ES-I3 (cell line): ENCODE results near the gene LRCH1.

Experiments
- H3K36me3 ChIP-seq: 2 replicates; pipeline ENCODE4 v1.6.1; 2013; ENCODE audit warnings: mild to moderate bottlenecking, low read length, control low read depth, moderate library complexity; ENCODE audit not compliant: insufficient read depth
- H3K4me1 ChIP-seq: 2 replicates; pipeline ENCODE4 v1.6.1; 2013; ENCODE audit warnings: mild to moderate bottlenecking, control low read depth, low read length; ENCODE audit not compliant: insufficient read depth
- H3K9ac ChIP-seq: 2 replicates; pipeline ENCODE4 v1.6.1; 2013; ENCODE audit warnings: low read depth, mild to moderate bottlenecking, low read length, moderate library complexity
- H3K9me3 ChIP-seq: 2 replicates; pipeline ENCODE4 v1.6.1; 2013; ENCODE audit warnings: mild to moderate bottlenecking, low read length, moderate library complexity; ENCODE audit not compliant: control insufficient read depth, insufficient read depth

Gene LRCH1

GRCh38 chr13:46603165-46603603 lies 50.2 kb downstream of the LRCH1 start:
- Histone ChIP-seq H3K9ac (no peak overlapping the region), H3K9me3 (no peaks in the 10 kb centered on the region), H3K4me1 (peaks cover 6% of the 10 kb centered on the region; the same call in 1 of the 2 replicates), H3K36me3 (no peaks in the 10 kb centered on the region)

GRCh38 chr13:46604226-46604990 lies 51.4 kb downstream of the LRCH1 start:
- Histone ChIP-seq H3K36me3 (no peaks in the 10 kb centered on the region), H3K9me3 (no peaks in the 10 kb centered on the region), H3K4me1 (peaks cover 10% of the 10 kb centered on the region; the same call in 1 of the 2 replicates), H3K9ac (no peak overlapping the region)

- Histone ChIP-seq H3K4me1 (peaks cover 10% of the 10 kb centered on the region; the same call in 1 of the 2 replicates), H3K9me3 (no peaks in the 10 kb centered on the region), H3K9ac (no peak overlapping the region)
Measured at GRCh38 chr13:46605076-46605824, 52.3 kb downstream of the LRCH1 start.

GRCh38 chr13:46605825-46606554 lies 53.0 kb downstream of the LRCH1 start:
- Histone ChIP-seq H3K9ac (no peak overlapping the region), H3K4me1 (peaks cover 10% of the 10 kb centered on the region; the same call in 1 of the 2 replicates), H3K9me3 (no peaks in the 10 kb centered on the region), H3K36me3 (no peaks in the 10 kb centered on the region)

More at GRCh38 chr13:46605076-46605824, 52.3 kb downstream of the LRCH1 start:
- H3K36me3 ChIP-seq, result no peaks in the 10 kb centered on the region

- Histone ChIP-seq H3K9ac (no peak overlapping the region), H3K4me1 (peaks cover 10% of the 10 kb centered on the region; the same call in 1 of the 2 replicates), H3K9me3 (no peaks in the 10 kb centered on the region), H3K36me3 (no peaks in the 10 kb centered on the region)
Measured at GRCh38 chr13:46606970-46607369, 54.0 kb downstream of the LRCH1 start.

GRCh38 chr13:46607768-46608564 lies 55.0 kb downstream of the LRCH1 start:
- Histone ChIP-seq H3K36me3 (no peaks in the 10 kb centered on the region), H3K4me1 (peaks cover 10% of the 10 kb centered on the region; the same call in 1 of the 2 replicates), H3K9ac (no peak overlapping the region), H3K9me3 (no peaks in the 10 kb centered on the region)

- Histone ChIP-seq H3K4me1 (peaks cover 16% of the 10 kb centered on the region; the same call in 1 of the 2 replicates), H3K9me3 (no peaks in the 10 kb centered on the region), H3K9ac (no peak overlapping the region), H3K36me3 (no peaks in the 10 kb centered on the region)
Measured at GRCh38 chr13:46609052-46609451, 56.1 kb downstream of the LRCH1 start.

GRCh38 chr13:46609726-46610125 lies 56.8 kb downstream of the LRCH1 start:
- peaks cover 16% of the 10 kb centered on the region; the same call in 1 of the 2 replicates for H3K4me1 ChIP-seq

GRCh38 chr13:46612267-46612666 lies 59.3 kb downstream of the LRCH1 start:
- Histone ChIP-seq H3K36me3 (no peaks in the 10 kb centered on the region), H3K4me1 (peaks cover 20% of the 10 kb centered on the region; the same call in 1 of the 2 replicates), H3K9me3 (no peaks in the 10 kb centered on the region), H3K9ac (no peak overlapping the region)

More at GRCh38 chr13:46609726-46610125, 56.8 kb downstream of the LRCH1 start:
- no peak overlapping the region for H3K9ac ChIP-seq
- H3K36me3 ChIP-seq, result no peaks in the 10 kb centered on the region
- no peaks in the 10 kb centered on the region for H3K9me3 ChIP-seq

GRCh38 chr13:46613409-46614049 lies 60.6 kb downstream of the LRCH1 start:
- Histone ChIP-seq H3K9ac (no peak overlapping the region), H3K9me3 (no peaks in the 10 kb centered on the region), H3K4me1 (peaks cover 15% of the 10 kb centered on the region; the same call in 1 of the 2 replicates), H3K36me3 (no peaks in the 10 kb centered on the region)

GRCh38 chr13:46614582-46614981 lies 61.6 kb downstream of the LRCH1 start:
- Histone ChIP-seq H3K9me3 (no peaks in the 10 kb centered on the region), H3K9ac (no peak overlapping the region), H3K4me1 (peaks cover 14% of the 10 kb centered on the region; the same call in 1 of the 2 replicates), H3K36me3 (no peaks in the 10 kb centered on the region)

- Histone ChIP-seq H3K9me3 (no peaks in the 10 kb centered on the region), H3K36me3 (no peaks in the 10 kb centered on the region), H3K9ac (no peak overlapping the region), H3K4me1 (peaks cover 26% of the 10 kb centered on the region)
Measured at GRCh38 chr13:46615888-46616531, 63.0 kb downstream of the LRCH1 start.

- no peaks in the 10 kb centered on the region for H3K36me3 ChIP-seq
- H3K9me3 ChIP-seq, result no peaks in the 10 kb centered on the region
- peaks cover 37% of the 10 kb centered on the region for H3K4me1 ChIP-seq
- no peak overlapping the region for H3K9ac ChIP-seq
Measured at GRCh38 chr13:46617229-46617721, 64.3 kb downstream of the LRCH1 start.
